Nephron (organoid): ENCODE data around the gene NPTXR.

ENCODE experiments used
- H3K27ac Mint-ChIP-seq, 3 experiments: 2 replicates each; pipeline ENCODE4 v1.8.0; 2020; ENCODE audit warnings: mixed read lengths in 3 of 3, mild to moderate bottlenecking in 2 of 3, moderate library complexity in 1 of 3
- H3K27me3 Mint-ChIP-seq: 2 replicates; pipeline ENCODE4 v1.8.0; 2021; ENCODE audit warnings: low read depth, mild to moderate bottlenecking, moderate library complexity, mixed read lengths
- H3K36me3 Mint-ChIP-seq: 2 replicates; pipeline ENCODE4 v1.8.0; 2020; ENCODE audit warnings: low read depth, mixed read lengths
- H3K4me1 Mint-ChIP-seq: 2 replicates; pipeline ENCODE4 v1.8.0; 2020; ENCODE audit warnings: mixed read lengths
- H3K4me3 Mint-ChIP-seq, 3 experiments: 2 replicates each; pipeline ENCODE4 v1.8.0; 2020; ENCODE audit warnings: mild to moderate bottlenecking in 3 of 3, mixed read lengths in 3 of 3, moderate library complexity in 2 of 3
- H3K9me3 Mint-ChIP-seq: 2 replicates; pipeline ENCODE4 v1.8.0; 2020; ENCODE audit warnings: mixed read lengths
- CTCF ChIP-seq, 3 experiments: fragments of 200-600 bp; sonication (generic); IDR thresholded peaks; one replicate each; pipeline ENCODE4 v1.5.0; 2021; ENCODE audit warnings: antibody characterized with exemption in 3 of 3; ENCODE audit not compliant: unreplicated experiment in 3 of 3

Gene NPTXR

GRCh38 chr22:38830026-38830844 is 13.6 kb downstream of the NPTXR start:
- TF ChIP-seq CTCF (IDR thresholded peaks at IDR 0.05; ENCODE audit: unreplicated experiment in 3 of 3), result no peak
- no peak overlapping the region for H3K4me3 Mint-ChIP-seq
- peaks cover 19% of the 10 kb centered on the region for H3K27me3 Mint-ChIP-seq
- H3K36me3 Mint-ChIP-seq, result no peaks in the 10 kb centered on the region
- no peak overlapping the region for H3K27ac Mint-ChIP-seq
- no peaks in the 10 kb centered on the region for H3K9me3 Mint-ChIP-seq
- no peaks in the 10 kb centered on the region for H3K4me1 Mint-ChIP-seq

- no peak overlapping the region for H3K4me3 Mint-ChIP-seq
- no peak for TF ChIP-seq CTCF (IDR thresholded peaks at IDR 0.05; ENCODE audit: unreplicated experiment in 3 of 3)
- no peaks in the 10 kb centered on the region for H3K4me1 Mint-ChIP-seq
- H3K27ac Mint-ChIP-seq, result no peak overlapping the region
- no peaks in the 10 kb centered on the region for H3K9me3 Mint-ChIP-seq
- H3K27me3 Mint-ChIP-seq, result peaks cover 16% of the 10 kb centered on the region
- no peaks in the 10 kb centered on the region for H3K36me3 Mint-ChIP-seq
These were observed 14.3 kb downstream of the NPTXR start for GRCh38 chr22:38829485-38829884.

GRCh38 chr22:38828616-38829205 is 15.1 kb downstream of the NPTXR start:
- Mint-ChIP-seq H3K4me1 (no peaks in the 10 kb centered on the region), H3K9me3 (no peaks in the 10 kb centered on the region), H3K27me3 (peaks cover 16% of the 10 kb centered on the region), H3K4me3 (no peak overlapping the region), H3K36me3 (no peaks in the 10 kb centered on the region), H3K27ac (no peak overlapping the region)
- TF ChIP-seq CTCF (IDR thresholded peaks at IDR 0.05; ENCODE audit: unreplicated experiment in 3 of 3), result no peak

- H3K36me3 Mint-ChIP-seq, result no peaks in the 10 kb centered on the region
- no peaks in the 10 kb centered on the region for H3K9me3 Mint-ChIP-seq
- TF ChIP-seq CTCF (IDR thresholded peaks at IDR 0.05; ENCODE audit: unreplicated experiment in 3 of 3), result no peak
- H3K27me3 Mint-ChIP-seq, result peaks cover 16% of the 10 kb centered on the region
- no peak overlapping the region for H3K4me3 Mint-ChIP-seq
- H3K4me1 Mint-ChIP-seq, result no peaks in the 10 kb centered on the region
- H3K27ac Mint-ChIP-seq, result no peak overlapping the region
These were observed 15.6 kb downstream of the NPTXR start for GRCh38 chr22:38828191-38828590.

GRCh38 chr22:38827510-38827909 is 16.3 kb downstream of the NPTXR start:
- H3K27ac Mint-ChIP-seq, result no peak overlapping the region
- no peaks in the 10 kb centered on the region for H3K4me1 Mint-ChIP-seq
- no peak for TF ChIP-seq CTCF (IDR thresholded peaks at IDR 0.05; ENCODE audit: unreplicated experiment in 3 of 3)
- H3K9me3 Mint-ChIP-seq, result no peaks in the 10 kb centered on the region
- no peak overlapping the region for H3K4me3 Mint-ChIP-seq
- H3K36me3 Mint-ChIP-seq, result no peaks in the 10 kb centered on the region
- H3K27me3 Mint-ChIP-seq, result peaks cover 16% of the 10 kb centered on the region

GRCh38 chr22:38826801-38827200 is 17.0 kb downstream of the NPTXR start:
- Mint-ChIP-seq H3K4me1 (no peaks in the 10 kb centered on the region), H3K9me3 (no peaks in the 10 kb centered on the region), H3K27ac (no peak overlapping the region), H3K4me3 (no peak overlapping the region), H3K36me3 (no peaks in the 10 kb centered on the region), H3K27me3 (peaks cover 13% of the 10 kb centered on the region)
- no peak for TF ChIP-seq CTCF (IDR thresholded peaks at IDR 0.05; ENCODE audit: unreplicated experiment in 3 of 3)
